ENCODE measurements around the gene C1QTNF4. TPM values are rescaled to one million over a fixed set of nuclear protein-coding genes. Genes with fewer than 3 reads are reported as not detected.
"Not testable (repeated sequence)": the region's sequence is repeated elsewhere in the genome, so short reads cannot be mapped to it uniquely, and the experiment has no call there.

Gene C1QTNF4
- total RNA-seq, 1 donor from 2014 or later = 0.55 TPM

GRCh38 chr11:47551086-47551485, 43.1 kb downstream of the C1QTNF4 start:
- intact Hi-C loops (cut with DNase I) = no loop called here
- DNase-seq (no peak), ATAC-seq (no peak)
- no peaks in the 10 kb centered on the region for H3K9me3 ChIP-seq
- H3K27me3 ChIP-seq = no peaks in the 10 kb centered on the region
- no peaks in the 10 kb centered on the region for H3K36me3 ChIP-seq
- H3K4me3 ChIP-seq = peak overlapping the region; percentile 94
- peak; percentile 14 for TF ChIP-seq CTCF (IDR thresholded peaks at IDR 0.05)
- H3K27ac ChIP-seq = peak overlapping the region; percentile 93
- peaks cover 55% of the 10 kb centered on the region for H3K4me1 ChIP-seq

DNA sequence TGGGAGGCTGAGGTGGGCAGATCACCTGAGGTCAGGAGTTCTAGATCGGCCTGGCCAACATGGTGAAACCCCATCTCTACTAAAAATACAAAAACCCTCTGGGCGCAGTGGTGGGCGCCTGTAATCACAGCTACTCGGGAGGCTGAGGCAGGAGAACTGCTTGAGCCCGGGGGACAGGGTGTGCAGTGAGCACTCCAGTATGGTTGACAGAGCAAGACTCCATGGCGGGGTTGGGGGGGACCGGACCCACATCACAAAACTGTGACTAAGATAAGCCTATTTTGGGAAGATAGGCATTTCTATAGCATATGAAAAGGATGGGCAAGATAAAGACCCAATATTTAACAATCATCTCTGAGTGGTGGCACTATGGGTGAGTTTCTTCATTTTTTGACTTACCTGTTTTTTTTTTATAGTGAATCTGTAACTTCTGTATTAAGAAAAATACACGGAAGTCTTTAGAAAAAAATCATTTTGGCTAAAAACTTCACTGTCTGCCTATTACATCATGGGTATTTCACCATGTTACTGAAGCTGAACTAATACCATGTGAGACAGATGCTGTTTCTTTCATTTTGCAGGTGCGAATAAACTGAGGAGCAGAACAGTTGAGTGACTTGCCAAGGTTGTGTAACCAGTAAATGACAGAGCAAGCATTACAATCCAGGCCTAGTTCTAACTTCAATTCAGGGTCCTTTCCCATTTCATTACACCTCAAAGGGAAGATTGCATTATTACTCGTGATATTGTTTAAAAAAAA, 43.7 kb downstream of the C1QTNF4 start:
- ATAC-seq (no peak), DNase-seq (no peak)
- H3K4me3 ChIP-seq = peak overlapping the region; percentile 94
- no peaks in the 10 kb centered on the region for H3K9me3 ChIP-seq
- TF ChIP-seq CTCF (IDR thresholded peaks at IDR 0.05) = no peak
- H3K4me1 ChIP-seq = peaks cover 55% of the 10 kb centered on the region
- H3K36me3 ChIP-seq = no peaks in the 10 kb centered on the region
- intact Hi-C loops (cut with DNase I) = no loop called here
- peak overlapping the region; percentile 93 for H3K27ac ChIP-seq
- no peaks in the 10 kb centered on the region for H3K27me3 ChIP-seq

DNA sequence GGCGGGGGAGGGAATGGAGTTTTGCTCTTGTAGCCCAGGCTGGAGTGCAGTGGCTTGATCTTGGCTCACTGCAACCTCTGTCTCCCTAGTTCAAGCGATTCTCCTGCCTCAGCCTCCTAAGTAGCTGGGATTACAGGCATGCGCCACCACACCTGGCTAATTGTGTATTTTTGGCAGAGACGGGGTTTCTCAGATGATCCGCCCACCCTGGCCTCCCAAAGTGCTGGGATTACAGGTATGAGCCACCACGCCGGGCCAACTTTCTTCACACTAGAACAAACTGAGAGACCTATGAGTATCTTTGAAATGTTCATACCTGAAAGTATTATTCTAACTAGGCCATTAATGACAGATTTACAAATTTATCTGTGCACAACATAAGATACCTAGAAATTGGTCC, 47.9 kb downstream of the C1QTNF4 start:
- H3K4me3 ChIP-seq; H3K36me3 ChIP-seq; H3K27me3 ChIP-seq; DNase-seq; ATAC-seq; H3K9me3 ChIP-seq; H3K27ac ChIP-seq; intact Hi-C loops (cut with DNase I): not testable (repeated sequence)
- peaks cover 56% of the 10 kb centered on the region for H3K4me1 ChIP-seq

- no peak overlapping the region for H3K4me3 ChIP-seq
- no peaks in the 10 kb centered on the region for H3K27me3 ChIP-seq
- H3K27ac ChIP-seq = no peak overlapping the region
- ATAC-seq = no peak
- no peak for TF ChIP-seq CTCF (IDR thresholded peaks at IDR 0.05)
- intact Hi-C loops (cut with DNase I) = no loop called here
- no peaks in the 10 kb centered on the region for H3K9me3 ChIP-seq
- H3K36me3 ChIP-seq = no peaks in the 10 kb centered on the region
- peaks cover 55% of the 10 kb centered on the region for H3K4me1 ChIP-seq
- DNase-seq = no peak
These were observed 48.9 kb downstream of the C1QTNF4 start for GRCh38 chr11:47545298-47545697.

DNA sequence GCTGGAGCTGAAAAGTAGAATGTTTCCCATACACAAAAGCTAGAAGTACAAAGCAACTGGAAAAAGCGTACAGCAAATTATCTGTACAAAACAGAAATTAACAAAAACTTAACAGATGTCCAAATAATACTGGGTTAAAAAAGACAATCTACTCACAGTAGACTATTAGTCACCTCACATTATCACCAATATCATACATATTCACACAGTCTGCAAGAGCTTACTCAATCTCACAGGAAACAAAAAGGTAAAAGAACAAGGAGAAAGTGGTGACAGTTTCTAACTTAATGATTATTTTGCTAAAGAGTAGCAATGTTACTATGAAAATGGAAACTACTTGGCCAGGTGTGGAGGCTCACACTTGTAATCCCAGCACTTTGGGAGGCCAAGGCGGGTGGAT, 53.1 kb downstream of the C1QTNF4 start:
- Histone ChIP-seq H3K9me3 (no peaks in the 10 kb centered on the region), H3K36me3 (peaks cover 3% of the 10 kb centered on the region), H3K27ac (no peak overlapping the region), H3K4me3 (no peak overlapping the region), H3K4me1 (peaks cover 53% of the 10 kb centered on the region), H3K27me3 (no peaks in the 10 kb centered on the region)
- no peak for DNase-seq
- TF ChIP-seq CTCF (IDR thresholded peaks at IDR 0.05) = no peak
- ATAC-seq = no peak
- intact Hi-C loops (cut with DNase I) = no loop called here

- TF ChIP-seq CTCF (IDR thresholded peaks at IDR 0.05) = no peak
- H3K27me3 ChIP-seq = no peaks in the 10 kb centered on the region
- intact Hi-C loops (cut with DNase I) = no loop called here
- no peak for ATAC-seq
- H3K4me1 ChIP-seq = peaks cover 54% of the 10 kb centered on the region
- H3K27ac ChIP-seq = peak overlapping the region; percentile 26
- H3K9me3 ChIP-seq = no peaks in the 10 kb centered on the region
- H3K36me3 ChIP-seq = peaks cover 13% of the 10 kb centered on the region
- no peak for DNase-seq
- no peak overlapping the region for H3K4me3 ChIP-seq
These were observed 54.6 kb downstream of the C1QTNF4 start for GRCh38 chr11:47539681-47540039.

Other genes starting within 250 kb of the C1QTNF4 start
- gene MYBPC3, start 241.7 kb downstream of the C1QTNF4 start, total RNA-seq = 0.96 TPM
- 168 TPM for gene SPI1, start 215.9 kb downstream of the C1QTNF4 start, total RNA-seq
- gene SLC39A13, start 185.8 kb downstream of the C1QTNF4 start, total RNA-seq = 62.0 TPM
- 79.4 TPM for gene PSMC3, start 168.0 kb downstream of the C1QTNF4 start, total RNA-seq
- gene RAPSN, start 145.3 kb downstream of the C1QTNF4 start, total RNA-seq = 0.64 TPM
- 97.5 TPM for gene CELF1, start 41.3 kb downstream of the C1QTNF4 start, total RNA-seq
- 75.6 TPM for gene PTPMT1, start 28.8 kb downstream of the C1QTNF4 start, total RNA-seq
- 16.6 TPM for gene KBTBD4, start 15.4 kb downstream of the C1QTNF4 start, total RNA-seq
- 76.2 TPM for gene NDUFS3, start 15.3 kb downstream of the C1QTNF4 start, total RNA-seq
- gene FAM180B, start 7.7 kb downstream of the C1QTNF4 start, total RNA-seq = not detected
- 56.1 TPM for gene MTCH2, start 48.1 kb upstream of the C1QTNF4 start, total RNA-seq
- gene AGBL2, start 121.0 kb upstream of the C1QTNF4 start, total RNA-seq = 0.96 TPM
- 89.5 TPM for gene FNBP4, start 172.9 kb upstream of the C1QTNF4 start, total RNA-seq

Measured in upper lobe of right lung (tissue), 1 donor.